Spleen (tissue), 11 donors: ENCODE measurements around the gene SCIN. TPM values are rescaled to one million over a fixed set of nuclear protein-coding genes. Genes with fewer than 3 reads are reported as not detected.

Experiments used
- DNase-seq: peaks from one replicate; pipeline ENCODE4 v3.0.0-alpha.2; 2020
- H3K27ac ChIP-seq, 8 donors: fragments of 200-600 bp; sonication (generic) in 7 of 8; 1 replicate in 4 of 8; 2 replicates in 4 of 8; pipeline versions ENCODE4 v1.5.0 to v1.8.0; 2016 to 2021; ENCODE audit warnings: inconsistent platforms in 4 of 8, mild to moderate bottlenecking in 4 of 8, moderate library complexity in 1 of 8
- H3K27me3 ChIP-seq, 7 donors: fragments of 200-600 bp; sonication (generic) in 6 of 7; replicated peaks in 1 of 7; 1 replicate in 4 of 7; 2 replicates in 3 of 7; pipeline versions ENCODE4 v1.5.0 to v1.8.0; 2016 to 2021; ENCODE audit warnings: inconsistent platforms in 3 of 7, mild to moderate bottlenecking in 1 of 7
- H3K36me3 ChIP-seq, 6 donors: fragments of 200-600 bp; sonication (generic) in 5 of 6; 1 replicate in 4 of 6; 2 replicates in 2 of 6; pipeline versions ENCODE4 v1.5.0 to v1.8.0; 2016 to 2021; ENCODE audit warnings: inconsistent platforms in 2 of 6
- H3K4me1 ChIP-seq, 6 donors: fragments of 200-600 bp; sonication (generic) in 5 of 6; 1 replicate in 3 of 6; 2 replicates in 3 of 6; pipeline versions ENCODE4 v1.5.0 to v1.8.0; 2016 to 2021; ENCODE audit warnings: inconsistent platforms in 3 of 6
- H3K4me3 ChIP-seq, 8 donors: fragments of 200-600 bp; sonication (generic) in 7 of 8; 1 replicate in 4 of 8; 2 replicates in 4 of 8; pipeline versions ENCODE4 v1.5.0 to v1.8.0; 2016 to 2021; ENCODE audit warnings: inconsistent platforms in 4 of 8, mild to moderate bottlenecking in 4 of 8, moderate library complexity in 2 of 8
- H3K9me3 ChIP-seq, 8 donors: fragments of 200-600 bp; sonication (generic) in 7 of 8; 1 replicate in 4 of 8; 2 replicates in 4 of 8; pipeline versions ENCODE4 v1.5.0 to v1.8.0; 2016 to 2021; ENCODE audit warnings: inconsistent platforms in 4 of 8
- POLR2A ChIP-seq, 3 donors: fragments of 450-650 bp; IDR thresholded peaks; one replicate each; pipeline ENCODE4 v1.5.1; 2017; ENCODE audit warnings: antibody characterized with exemption in 3 of 3, mild to moderate bottlenecking in 1 of 3
- POLR2AphosphoS5 ChIP-seq, 3 donors: sonication (generic); formaldehyde crosslinking; IDR thresholded peaks; one replicate each; pipeline ENCODE4 v1.5.1; 2017; ENCODE audit warnings: antibody characterized with exemption in 3 of 3
- WGBS, 5 donors: extraction: QIAGEN DNeasy Blood & Tissue Kit in 3 of 5; methylation state at CpG; one replicate each; pipeline versions ENCODE4 v1.1.5 to v1.1.7; 2013 to 2018; 5-methylcytosine and 5-hydroxymethylcytosine counted together
- intact Hi-C: fragments of 100-400 bp; cut with DNase I; formaldehyde crosslinking; loops from one replicate; pipeline ENCODE4 v1.15.0; 2023; ENCODE audit warnings: low total_unique reads
- polyA plus RNA-seq, 3 donors: library from polyadenylated mRNA; stranded (reverse); fragments of 200-250 nt; gene quantifications; one replicate each; pipeline ENCODE4 v1.2.1, GENCODE V29; 2013
- total RNA-seq, 7 donors: library from RNA; depleted of rRNA in 3 of 7; stranded (reverse); fragments of >200 nt in 3 of 7; fragmentation: NEBNext Ultra II Directional in 4 of 7; extraction: Animal tissue kit (Norgen Biotek cat#: 25700) in 4 of 7; gene quantifications; one replicate each; pipeline versions ENCODE4 v1.1.0 to v1.2.1, GENCODE V29; 2016 to 2021
- TF ChIP-seq, protein P1 (sequence below), 11 experiments: fragments of 200-600 bp in 7 of 11; fragments of 450-650 bp in 4 of 11; sonication (generic) in 4 of 11; IDR thresholded peaks in 8 of 11; conservative IDR thresholded peaks in 3 of 11; 1 replicate in 7 of 11; 2 replicates in 4 of 11; pipeline versions ENCODE4 v1.4.0 to v1.8.0; 2016 to 2021; ENCODE audit warnings: antibody characterized with exemption in 11 of 11, inconsistent platforms in 4 of 11, mild to moderate bottlenecking in 1 of 11
- donor health status: healthy with polysubstance abuse.
- donor health status: DM: no; HTN: no; CAD: no; lungs with moderate emphysema.
- donor health status: DM: no; HTN: no; CAD: no.
- donor health status: Bipolar disorder and iron deficiency.
- donor health status: healthy.
- donor health status: DM: no; HTN: no; CAD: no.
- donor health status: DM: yes; HTN: yes; CAD: no.

Gene SCIN
- total and polyA plus RNA-seq, 10 donors: 0.07 to 1.4 (median 0.27) TPM; not detected in 1

DNA sequence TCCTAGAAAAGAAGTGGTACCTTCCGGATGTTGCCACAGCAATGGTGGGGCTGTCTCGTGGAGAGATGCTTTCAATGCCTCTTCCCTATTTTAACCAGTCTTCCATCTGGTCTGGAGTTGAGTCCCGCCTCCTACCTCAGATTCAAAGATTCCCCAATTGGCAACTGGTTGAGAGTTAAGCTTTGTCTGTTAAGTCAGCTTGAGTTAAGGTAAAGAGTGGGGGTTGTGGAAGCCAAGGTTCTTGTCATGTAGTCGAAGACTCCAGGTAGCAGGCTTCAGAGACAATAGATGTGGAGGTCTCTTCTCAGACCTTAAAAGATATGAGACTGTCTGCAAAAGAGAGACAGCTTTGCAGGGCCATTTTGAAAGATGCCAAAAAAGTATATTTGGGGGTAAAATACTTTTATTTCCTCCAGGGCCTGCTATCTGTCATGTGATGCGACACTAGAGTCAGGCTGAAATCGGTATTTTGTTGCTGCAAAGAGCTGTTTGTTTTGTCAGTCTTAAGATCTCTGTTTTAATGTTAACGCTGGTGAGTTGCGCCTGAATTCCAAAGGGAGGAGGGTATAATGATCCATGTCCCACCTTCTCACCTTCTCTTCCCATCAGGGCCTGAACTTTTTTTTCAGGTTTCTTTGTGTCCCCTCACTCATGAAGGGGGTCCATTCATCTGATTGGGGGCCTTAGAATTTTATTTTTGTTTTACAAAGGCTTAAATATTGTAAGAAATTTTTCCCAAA is 40.4 kb upstream of the SCIN start:
- WGBS, 5 donors: 82 to 88% (median 87%) methylated on average over 8 of the region's 8 CpGs
- Histone ChIP-seq H3K9me3 (no peaks in the 10 kb centered on the region), H3K4me3 (no peak overlapping the region), H3K4me1 (no peaks in the 10 kb centered on the region), H3K36me3 (no peaks in the 10 kb centered on the region), H3K27ac (no peak overlapping the region), H3K27me3 (peaks cover 0 to 13% (median 0%) of the 10 kb centered on the region in 7 donors)
- DNase-seq: no peak
- no peak for TF ChIP-seq POLR2AphosphoS5 (IDR thresholded peaks at IDR 0.05)
- TF ChIP-seq POLR2A (IDR thresholded peaks at IDR 0.05): no peak
- TF ChIP-seq, protein P1, sequence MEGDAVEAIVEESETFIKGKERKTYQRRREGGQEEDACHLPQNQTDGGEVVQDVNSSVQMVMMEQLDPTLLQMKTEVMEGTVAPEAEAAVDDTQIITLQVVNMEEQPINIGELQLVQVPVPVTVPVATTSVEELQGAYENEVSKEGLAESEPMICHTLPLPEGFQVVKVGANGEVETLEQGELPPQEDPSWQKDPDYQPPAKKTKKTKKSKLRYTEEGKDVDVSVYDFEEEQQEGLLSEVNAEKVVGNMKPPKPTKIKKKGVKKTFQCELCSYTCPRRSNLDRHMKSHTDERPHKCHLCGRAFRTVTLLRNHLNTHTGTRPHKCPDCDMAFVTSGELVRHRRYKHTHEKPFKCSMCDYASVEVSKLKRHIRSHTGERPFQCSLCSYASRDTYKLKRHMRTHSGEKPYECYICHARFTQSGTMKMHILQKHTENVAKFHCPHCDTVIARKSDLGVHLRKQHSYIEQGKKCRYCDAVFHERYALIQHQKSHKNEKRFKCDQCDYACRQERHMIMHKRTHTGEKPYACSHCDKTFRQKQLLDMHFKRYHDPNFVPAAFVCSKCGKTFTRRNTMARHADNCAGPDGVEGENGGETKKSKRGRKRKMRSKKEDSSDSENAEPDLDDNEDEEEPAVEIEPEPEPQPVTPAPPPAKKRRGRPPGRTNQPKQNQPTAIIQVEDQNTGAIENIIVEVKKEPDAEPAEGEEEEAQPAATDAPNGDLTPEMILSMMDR (IDR thresholded peaks at IDR 0.05 in 8 of 11, conservative IDR thresholded peaks at IDR 0.05 in 3 of 11): no peak
- intact Hi-C loops: loop anchor here (10.0 kb wide), 1 partner anchor 95 kb away; no protein-coding TSS in a partner anchor

DNA sequence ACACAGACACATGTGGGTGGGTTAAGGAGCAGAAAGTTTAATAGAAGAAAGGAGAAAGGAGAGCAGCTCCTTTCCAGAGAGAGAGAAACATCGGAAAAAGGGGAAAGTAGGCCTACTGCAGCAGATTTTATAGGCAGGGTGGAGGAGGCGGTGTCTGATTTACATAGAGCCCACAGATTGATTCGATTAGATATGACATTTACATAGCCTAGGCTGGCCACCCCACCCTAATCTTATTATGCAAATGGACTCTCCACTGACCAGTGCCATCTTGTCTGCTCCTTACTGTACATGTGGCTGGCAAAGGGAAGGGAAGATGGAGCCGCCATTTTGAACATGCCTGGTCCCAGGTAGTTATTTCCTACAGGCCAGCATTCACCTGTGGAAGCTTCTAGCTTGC is 38.7 kb upstream of the SCIN start:
- intact Hi-C loops: no loop called here

DNA sequence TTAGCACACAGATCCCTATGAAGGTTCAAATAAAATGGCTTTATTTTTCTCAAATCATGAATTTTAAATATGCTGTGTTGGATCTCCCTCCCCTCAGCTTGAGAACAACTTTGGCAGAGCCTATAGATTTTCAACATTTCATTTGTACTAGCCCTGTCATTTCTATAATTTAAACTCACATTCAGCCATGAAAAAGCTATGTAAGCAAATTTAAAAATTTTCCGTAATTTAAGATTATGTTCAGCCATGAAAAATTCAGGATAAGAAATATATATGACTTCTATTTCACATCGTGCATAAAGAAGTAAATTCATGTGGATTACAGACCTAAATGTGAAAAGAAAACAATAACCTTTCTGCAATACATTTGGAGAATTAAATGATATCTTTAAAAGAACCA is 36.5 kb upstream of the SCIN start:
- no peak overlapping the region for H3K27ac ChIP-seq
- H3K4me3 ChIP-seq: no peak overlapping the region
- 62 to 93% (median 85%) methylated on average over 2 of the region's 2 CpGs for WGBS, 5 donors
- TF ChIP-seq POLR2AphosphoS5 (IDR thresholded peaks at IDR 0.05) (no peak), POLR2A (IDR thresholded peaks at IDR 0.05) (no peak)
- TF ChIP-seq, protein P1 (IDR thresholded peaks at IDR 0.05 in 8 of 11, conservative IDR thresholded peaks at IDR 0.05 in 3 of 11): no peak
- intact Hi-C loops: no loop called here
- H3K4me1 ChIP-seq: no peaks in the 10 kb centered on the region
- H3K27me3 ChIP-seq: peaks cover 0 to 13% (median 0%) of the 10 kb centered on the region in 7 donors
- H3K9me3 ChIP-seq: peaks cover 0 to 8% (median under 1%) of the 10 kb centered on the region in 8 donors
- DNase-seq: no peak
- no peaks in the 10 kb centered on the region for H3K36me3 ChIP-seq

More for the DNA sequence above, 38.7 kb upstream of the SCIN start:
- Histone ChIP-seq H3K4me3 (no peak overlapping the region), H3K27me3 (peaks cover 0 to 13% (median 0%) of the 10 kb centered on the region in 7 donors), H3K9me3 (peaks cover 0 to 8% (median under 1%) of the 10 kb centered on the region in 8 donors), H3K4me1 (no peaks in the 10 kb centered on the region), H3K36me3 (no peaks in the 10 kb centered on the region), H3K27ac (no peak overlapping the region)
- no peak for DNase-seq
- WGBS, 5 donors: 77 to 93% (median 89%) methylated on average over 4 of the region's 4 CpGs
- TF ChIP-seq, protein P1 (IDR thresholded peaks at IDR 0.05 in 8 of 11, conservative IDR thresholded peaks at IDR 0.05 in 3 of 11): no peak
- TF ChIP-seq POLR2AphosphoS5 (IDR thresholded peaks at IDR 0.05): no peak
- no peak for TF ChIP-seq POLR2A (IDR thresholded peaks at IDR 0.05)

DNA sequence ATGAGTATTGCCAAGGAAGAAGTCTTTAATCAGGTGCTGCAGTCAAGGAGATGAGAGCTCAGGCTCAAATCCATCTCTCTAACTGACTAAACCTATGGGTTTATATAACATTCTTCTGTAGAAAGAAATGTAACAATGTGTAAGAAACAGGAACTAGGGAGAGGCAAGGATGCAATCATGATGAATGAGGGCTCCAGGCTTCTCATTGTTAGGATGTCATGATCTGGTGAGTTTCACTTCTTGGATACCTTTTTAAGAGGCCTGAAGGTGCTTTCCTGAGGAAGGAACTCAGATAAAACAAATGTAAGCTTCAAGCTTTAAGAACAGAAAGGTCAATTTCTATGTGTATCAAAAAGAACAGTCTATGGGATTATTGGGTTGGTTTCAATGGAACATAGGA is 30.8 kb upstream of the SCIN start:
- TF ChIP-seq POLR2AphosphoS5 (IDR thresholded peaks at IDR 0.05) (no peak), POLR2A (IDR thresholded peaks at IDR 0.05) (no peak)
- TF ChIP-seq, protein P1 (IDR thresholded peaks at IDR 0.05 in 8 of 11, conservative IDR thresholded peaks at IDR 0.05 in 3 of 11): no peak
- intact Hi-C loops: no loop called here
- no peaks in the 10 kb centered on the region for H3K27me3 ChIP-seq
- no peak overlapping the region for H3K4me3 ChIP-seq
- no peaks in the 10 kb centered on the region for H3K4me1 ChIP-seq
- H3K36me3 ChIP-seq: no peaks in the 10 kb centered on the region
- no peak for DNase-seq
- peaks cover 0 to 8% (median under 1%) of the 10 kb centered on the region in 8 donors for H3K9me3 ChIP-seq
- no peak overlapping the region for H3K27ac ChIP-seq
